Vagina (tissue), 2 donors: Measurements from ENCODE around the gene CXCL6.

Source experiments
- POLR2A ChIP-seq, 2 donors: fragments of 450-650 bp; IDR thresholded peaks; one replicate each; pipeline ENCODE4 v1.6.1; 2017; ENCODE audit warnings: antibody characterized with exemption in 2 of 2, mild to moderate bottlenecking in 2 of 2, moderate library complexity in 2 of 2
- POLR2AphosphoS5 ChIP-seq, 2 donors: sonication (generic); formaldehyde crosslinking; IDR thresholded peaks; one replicate each; pipeline ENCODE4 v1.9.0; 2017; ENCODE audit warnings: antibody characterized with exemption in 2 of 2, mild to moderate bottlenecking in 2 of 2, low read depth in 1 of 2; ENCODE audit not compliant: insufficient read depth in 1 of 2
- TF ChIP-seq, protein P1 (sequence below), 3 experiments: fragments of 450-650 bp in 2 of 3; fragments of 200-600 bp in 1 of 3; sonication (generic) in 1 of 3; IDR thresholded peaks; one replicate each; pipeline ENCODE4 v1.5.1; 2017 to 2019; ENCODE audit warnings: antibody characterized with exemption in 3 of 3, mild to moderate bottlenecking in 2 of 3, moderate library complexity in 2 of 3

DNA sequence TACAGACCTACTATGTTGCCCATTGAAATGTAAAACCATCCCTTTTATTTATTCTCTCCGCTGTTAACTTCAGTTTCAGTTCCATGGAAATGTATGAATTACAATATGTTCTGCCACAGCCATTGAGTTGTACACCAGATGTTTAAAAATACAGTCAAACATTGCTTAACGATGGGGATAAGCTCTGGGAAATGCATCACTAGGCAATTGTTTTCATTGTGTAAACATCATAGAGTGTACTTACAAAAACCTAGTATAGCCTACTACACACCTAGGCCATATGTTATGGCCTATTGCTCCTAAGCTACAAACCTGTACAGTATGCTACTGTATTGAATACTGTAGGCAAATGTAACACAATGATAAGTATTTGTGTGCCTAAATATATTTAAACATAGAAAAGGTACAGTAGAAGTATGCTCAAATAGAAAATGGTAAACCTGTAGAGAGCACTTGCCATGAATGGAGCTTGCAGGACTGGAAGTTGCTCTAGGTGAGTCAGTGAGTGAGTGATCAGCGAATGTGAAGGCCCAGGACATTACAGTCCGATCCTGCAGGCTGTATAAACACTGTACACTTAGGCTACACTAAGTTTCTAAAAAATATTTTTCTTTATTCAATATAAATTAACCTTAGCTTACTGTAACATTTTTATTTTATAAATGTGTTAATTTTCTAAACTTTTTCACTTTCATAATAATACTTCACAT lies 13.9 kb downstream of the CXCL6 start:
- TF ChIP-seq, protein P1, sequence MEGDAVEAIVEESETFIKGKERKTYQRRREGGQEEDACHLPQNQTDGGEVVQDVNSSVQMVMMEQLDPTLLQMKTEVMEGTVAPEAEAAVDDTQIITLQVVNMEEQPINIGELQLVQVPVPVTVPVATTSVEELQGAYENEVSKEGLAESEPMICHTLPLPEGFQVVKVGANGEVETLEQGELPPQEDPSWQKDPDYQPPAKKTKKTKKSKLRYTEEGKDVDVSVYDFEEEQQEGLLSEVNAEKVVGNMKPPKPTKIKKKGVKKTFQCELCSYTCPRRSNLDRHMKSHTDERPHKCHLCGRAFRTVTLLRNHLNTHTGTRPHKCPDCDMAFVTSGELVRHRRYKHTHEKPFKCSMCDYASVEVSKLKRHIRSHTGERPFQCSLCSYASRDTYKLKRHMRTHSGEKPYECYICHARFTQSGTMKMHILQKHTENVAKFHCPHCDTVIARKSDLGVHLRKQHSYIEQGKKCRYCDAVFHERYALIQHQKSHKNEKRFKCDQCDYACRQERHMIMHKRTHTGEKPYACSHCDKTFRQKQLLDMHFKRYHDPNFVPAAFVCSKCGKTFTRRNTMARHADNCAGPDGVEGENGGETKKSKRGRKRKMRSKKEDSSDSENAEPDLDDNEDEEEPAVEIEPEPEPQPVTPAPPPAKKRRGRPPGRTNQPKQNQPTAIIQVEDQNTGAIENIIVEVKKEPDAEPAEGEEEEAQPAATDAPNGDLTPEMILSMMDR (IDR thresholded peaks at IDR 0.05) = no peak
- no peak for TF ChIP-seq POLR2A (IDR thresholded peaks at IDR 0.05)
- TF ChIP-seq POLR2AphosphoS5 (IDR thresholded peaks at IDR 0.05; ENCODE audit: insufficient read depth in 1 of 2, low read depth in 1 of 2) = no peak
